HG03378 (cell line): ENCODE measurements around the gene SCRN2.
A peak's percentile ranks its signal among the peaks of the same experiment; 100 is the strongest.

Experiments
- ATAC-seq: cut with Tn5 transposase; IDR thresholded peaks from one replicate; pipeline ENCODE4 v1.9.1; 2021; ENCODE audit warnings: mild to moderate bottlenecking, moderate library complexity; ENCODE audit not compliant: unreplicated experiment

Gene SCRN2

GRCh38 chr17:47847341-47848197 is 6.5 kb upstream of the SCRN2 start:
- ATAC-seq: no peak

GRCh38 chr17:47846716-47847340 is 5.8 kb upstream of the SCRN2 start:
- no peak for ATAC-seq

GRCh38 chr17:47845716-47846075 is 4.6 kb upstream of the SCRN2 start:
- no peak for ATAC-seq

- ATAC-seq: no peak
These were observed 4.0 kb upstream of the SCRN2 start for GRCh38 chr17:47844814-47845715.

GRCh38 chr17:47844227-47844626 is 3.2 kb upstream of the SCRN2 start:
- ATAC-seq: no peak

- ATAC-seq: no peak
These were observed 2.3 kb upstream of the SCRN2 start for GRCh38 chr17:47843391-47843730.

GRCh38 chr17:47841488-47842291 is 617 bp upstream of the SCRN2 start:
- ATAC-seq: peak; percentile 6

- no peak for ATAC-seq
These were observed 902 bp downstream of the SCRN2 start for GRCh38 chr17:47840001-47840741.

- no peak for ATAC-seq
These were observed 2.0 kb downstream of the SCRN2 start for GRCh38 chr17:47839071-47839470.

GRCh38 chr17:47838636-47839035 is 2.4 kb downstream of the SCRN2 start:
- ATAC-seq: no peak

GRCh38 chr17:47837401-47838039 is 3.6 kb downstream of the SCRN2 start:
- ATAC-seq: no peak

- ATAC-seq: no peak
These were observed 4.5 kb downstream of the SCRN2 start for GRCh38 chr17:47836601-47837000.

- no peak for ATAC-seq
These were observed 6.3 kb downstream of the SCRN2 start for GRCh38 chr17:47834756-47835155.

- no peak for ATAC-seq
These were observed 9.1 kb downstream of the SCRN2 start for GRCh38 chr17:47831934-47832327.

GRCh38 chr17:47831003-47831933 is 9.8 kb downstream of the SCRN2 start, which contains the start of the genes LRRC46 and MRPL10:
Gene LRRC46 (plus strand): TSS chr17:47831670. CDS start chr17:47831990, 320 bp downstream.
Gene MRPL10 (minus strand): TSS chr17:47831541. CDS start chr17:47831511, 30 bp downstream.
- ATAC-seq: peak; percentile 81

GRCh38 chr17:47830396-47831002 is 10.6 kb downstream of the SCRN2 start:
- ATAC-seq: no peak

GRCh38 chr17:47829870-47830269 is 11.2 kb downstream of the SCRN2 start:
- no peak for ATAC-seq

- no peak for ATAC-seq
These were observed 17.6 kb downstream of the SCRN2 start for GRCh38 chr17:47823519-47823918.
